Endothelial cell of umbilical vein (primary cell): ENCODE measurements around the gene C1orf167. TPM values are rescaled to one million over a fixed set of nuclear protein-coding genes. Genes with fewer than 3 reads are reported as not detected.

Source experiments
- BruUV-seq: library from RNA; stranded (reverse); fragments of 400-500 nt; replicated peaks from 2 replicates; lab custom pipeline; 2021; lab: Mats Ljungman, UMichigan
- CTCF ChIA-PET: fragments of 300-600, 350-600 bp; sonication (Branson Sonifier 250); formaldehyde crosslinking; loops from one replicate; lab custom pipeline; 2021; ENCODE audit warnings: antibody characterized with exemption, inconsistent platforms; lab: Charles Lee
- POLR2A ChIA-PET: fragments of 300-600, 350-600 bp; sonication (Branson Sonifier 250); formaldehyde crosslinking; loops from one replicate; lab custom pipeline; 2021; ENCODE audit warnings: antibody characterized with exemption, inconsistent platforms; lab: Charles Lee
- DNase-seq: peaks from one replicate; pipeline ENCODE4 v3.0.0-alpha.2; 2011; ENCODE audit warnings: low read depth, low spot score
- FAIRE-seq: peaks from 2 replicates; lab custom pipeline; 2011; peaks lifted over from hg19 to GRCh38; lab: Jason Lieb, UNC
- H2AFZ ChIP-seq: 2 replicates; pipeline ENCODE4 v1.6.0; 2012; ENCODE audit warnings: low read depth, low read length, control low read depth, inconsistent platforms
- H3K27ac ChIP-seq: 2 replicates; pipeline ENCODE4 v1.5.1; 2011; ENCODE audit warnings: low read depth, mild to moderate bottlenecking, control low read depth, low read length, moderate library complexity; ENCODE audit not compliant: insufficient read depth
- H3K27me3 ChIP-seq, 2 experiments: 2 replicates each; pipeline versions ENCODE4 v1.6.0 to v1.6.1; 2011; ENCODE audit warnings: low read length in 2 of 2, mixed read lengths in 1 of 2; ENCODE audit not compliant: control insufficient read depth in 2 of 2, insufficient read depth in 2 of 2
- H3K36me3 ChIP-seq, 2 experiments: 2 replicates in 1 of 2; 3 replicates in 1 of 2; pipeline ENCODE4 v1.5.1; 2011; ENCODE audit warnings: low read length in 2 of 2, mild to moderate bottlenecking in 1 of 2, moderate library complexity in 1 of 2; ENCODE audit not compliant: control insufficient read depth in 2 of 2, insufficient read depth in 2 of 2; ENCODE audit errors: extremely low read depth in 1 of 2
- H3K4me1 ChIP-seq: 3 replicates; pipeline ENCODE4 v1.5.1; 2011; ENCODE audit warnings: mild to moderate bottlenecking, low read length; ENCODE audit not compliant: control insufficient read depth, insufficient read depth; ENCODE audit errors: extremely low read depth
- H3K4me2 ChIP-seq: 2 replicates; pipeline ENCODE4 v1.6.1; 2011; ENCODE audit warnings: low read length, control low read depth, mixed read lengths; ENCODE audit not compliant: insufficient read depth
- H3K4me3 ChIP-seq, 3 experiments: fragments of 200-600 bp in 1 of 3; sonication (generic), shearing (Covaris generic) in 1 of 3; replicated peaks in 1 of 3; 2 replicates each; pipeline ENCODE4 v1.5.1; 2011 to 2016; ENCODE audit warnings: control low read depth in 3 of 3, low read length in 3 of 3, mild to moderate bottlenecking in 2 of 3, inconsistent platforms in 1 of 3, low read depth in 1 of 3, moderate library complexity in 1 of 3; ENCODE audit not compliant: insufficient read depth in 1 of 3
- H3K79me2 ChIP-seq: 2 replicates; pipeline ENCODE4 v1.6.0; 2012; ENCODE audit warnings: low read length, inconsistent platforms; ENCODE audit not compliant: control insufficient read depth, insufficient read depth
- H3K9ac ChIP-seq: replicated peaks from 2 replicates; pipeline ENCODE3; 2011; ENCODE audit warnings: low read length, control low read depth; ENCODE audit not compliant: insufficient read depth; ENCODE audit errors: extremely low read depth
- H3K9me1 ChIP-seq: replicated peaks from 3 replicates; pipeline ENCODE4 v1.6.0; 2011; ENCODE audit warnings: mild to moderate bottlenecking, low read length; ENCODE audit not compliant: control insufficient read depth, insufficient read depth; ENCODE audit errors: extremely low read depth
- H3K9me3 ChIP-seq: replicated peaks from 2 replicates; pipeline ENCODE4 v1.5.1; 2012; ENCODE audit warnings: low read length, inconsistent platforms; ENCODE audit not compliant: control insufficient read depth, insufficient read depth
- H4K20me1 ChIP-seq: replicated peaks from 2 replicates; pipeline ENCODE3; 2011; ENCODE audit warnings: mild to moderate bottlenecking, low read length; ENCODE audit not compliant: control insufficient read depth, insufficient read depth; ENCODE audit errors: extremely low read depth
- CTCF ChIP-seq, 2 donors: IDR thresholded peaks; 1 replicate in 1 of 2; 2 replicates in 1 of 2; pipeline ENCODE4 v1.5.1; 2011; ENCODE audit warnings: low read length in 2 of 2, mild to moderate bottlenecking in 2 of 2, moderate library complexity in 2 of 2, control low read depth in 1 of 2, inconsistent platforms in 1 of 2, low read depth in 1 of 2; ENCODE audit not compliant: insufficient read depth in 1 of 2; ENCODE audit errors: extremely low read depth in 1 of 2
- EZH2 ChIP-seq: IDR thresholded peaks from 2 replicates; pipeline ENCODE4 v1.6.1; 2012; ENCODE audit warnings: borderline replicate concordance, low read depth, mild to moderate bottlenecking, moderate library complexity, low read length, inconsistent platforms; ENCODE audit not compliant: severe bottlenecking
- FOS ChIP-seq: IDR thresholded peaks from 2 replicates; pipeline ENCODE4 v1.6.1; 2011; ENCODE audit warnings: mild to moderate bottlenecking, low read length, moderate library complexity, borderline replicate concordance; ENCODE audit not compliant: insufficient read depth
- GATA2 ChIP-seq: IDR thresholded peaks from 2 replicates; pipeline ENCODE4 v1.7.0; 2011; ENCODE audit warnings: low read depth, mild to moderate bottlenecking, moderate library complexity, mixed read lengths, low read length; ENCODE audit not compliant: insufficient read length, insufficient read depth
- JUN ChIP-seq: IDR thresholded peaks from 2 replicates; pipeline ENCODE4 v1.6.1; 2011; ENCODE audit warnings: borderline replicate concordance, low read depth; ENCODE audit not compliant: insufficient read length, insufficient read depth
- MAX ChIP-seq: IDR thresholded peaks from 2 replicates; pipeline ENCODE4 v1.6.1; 2011; ENCODE audit not compliant: insufficient read depth, insufficient read length
- MYC ChIP-seq: IDR thresholded peaks from one replicate; pipeline ENCODE4 v1.6.1; 2011; ENCODE audit warnings: mild to moderate bottlenecking, low read depth, low read length
- POLR2A ChIP-seq: IDR thresholded peaks from 2 replicates; pipeline ENCODE4 v1.6.1; 2012; ENCODE audit warnings: low read depth, mild to moderate bottlenecking, control low read depth, low read length
- POLR2AphosphoS5 ChIP-seq: IDR thresholded peaks from 2 replicates; pipeline ENCODE4 v1.6.1; 2012; ENCODE audit warnings: low read depth, mild to moderate bottlenecking, control low read depth, low read length, moderate library complexity; ENCODE audit not compliant: insufficient read depth
- dilution Hi-C: fragments of 300-500 bp; cut with MboI; formaldehyde crosslinking; loops from one replicate; pipeline ENCODE4 v1.15.0; 2019; ENCODE audit warnings: low sequenced_read_pairs; ENCODE audit not compliant: extremely low pct_ligation_motif_present
- intact Hi-C: fragments of 100-400 bp; cut with micrococcal nuclease; formaldehyde crosslinking; loops from one replicate; pipeline ENCODE4 v1.10.0; 2022
- polyA plus RNA-seq, 4 experiments: library from polyadenylated mRNA; depleted of rRNA in 3 of 4; stranded (reverse) in 3 of 4; unstranded in 1 of 4; fragments of >200 nt; gene quantifications; 2 replicates each; pipeline versions ENCODE4 v1.2.1 to v1.2.3, GENCODE V29; 2011 to 2012; ENCODE audit warnings: missing spikeins in 1 of 4
- total RNA-seq: library from RNA; stranded (reverse); gene quantifications from 2 replicates; pipeline ENCODE4 v1.2.3, GENCODE V29; 2021

The C1orf167 gene
- total and polyA plus RNA-seq, 2 donors (not counting 3 experiments of a cell fraction or from before 2014, with no cell fraction given): not detected

GRCh38 chr1:11778844-11779623, 17.0 kb downstream of the C1orf167 start:
- TF ChIP-seq POLR2A (no peak), MYC (no peak), EZH2 (no peak), CTCF (IDR thresholded peaks at IDR 0.05; ENCODE audit: extremely low read depth in 1 of 2, insufficient read depth in 1 of 2, low read depth in 1 of 2, low read length in 2 of 2) (no peak), POLR2AphosphoS5 (no peak), MAX (no peak), GATA2 (no peak), FOS (no peak), JUN (no peak)
- H3K4me2 ChIP-seq: no peak overlapping the region
- no peaks in the 10 kb centered on the region for H4K20me1 ChIP-seq
- ChIA-PET CTCF (no interaction called here), POLR2A (no interaction called here)
- no peak for FAIRE-seq
- H3K4me1 ChIP-seq: no peaks in the 10 kb centered on the region
- dilution Hi-C loops (no loop called here), intact Hi-C loops (no loop called here)
- no peak overlapping the region for H2AFZ ChIP-seq
- no peaks in the 10 kb centered on the region for H3K9me3 ChIP-seq
- BruUV-seq: no TSS peak
- no peaks in the 10 kb centered on the region for H3K79me2 ChIP-seq
- H3K9me1 ChIP-seq: no peaks in the 10 kb centered on the region
- H3K27ac ChIP-seq: no peak overlapping the region
- no peak for DNase-seq
- no peaks in the 10 kb centered on the region for H3K36me3 ChIP-seq
- H3K4me3 ChIP-seq: no peak overlapping the region
- no peaks in the 10 kb centered on the region for H3K27me3 ChIP-seq
- H3K9ac ChIP-seq: no peak overlapping the region
